Measurements from ENCODE around the gene AMOTL1.
A peak's percentile ranks its signal among the peaks of the same experiment; 100 is the strongest.

The AMOTL1 gene

DNA sequence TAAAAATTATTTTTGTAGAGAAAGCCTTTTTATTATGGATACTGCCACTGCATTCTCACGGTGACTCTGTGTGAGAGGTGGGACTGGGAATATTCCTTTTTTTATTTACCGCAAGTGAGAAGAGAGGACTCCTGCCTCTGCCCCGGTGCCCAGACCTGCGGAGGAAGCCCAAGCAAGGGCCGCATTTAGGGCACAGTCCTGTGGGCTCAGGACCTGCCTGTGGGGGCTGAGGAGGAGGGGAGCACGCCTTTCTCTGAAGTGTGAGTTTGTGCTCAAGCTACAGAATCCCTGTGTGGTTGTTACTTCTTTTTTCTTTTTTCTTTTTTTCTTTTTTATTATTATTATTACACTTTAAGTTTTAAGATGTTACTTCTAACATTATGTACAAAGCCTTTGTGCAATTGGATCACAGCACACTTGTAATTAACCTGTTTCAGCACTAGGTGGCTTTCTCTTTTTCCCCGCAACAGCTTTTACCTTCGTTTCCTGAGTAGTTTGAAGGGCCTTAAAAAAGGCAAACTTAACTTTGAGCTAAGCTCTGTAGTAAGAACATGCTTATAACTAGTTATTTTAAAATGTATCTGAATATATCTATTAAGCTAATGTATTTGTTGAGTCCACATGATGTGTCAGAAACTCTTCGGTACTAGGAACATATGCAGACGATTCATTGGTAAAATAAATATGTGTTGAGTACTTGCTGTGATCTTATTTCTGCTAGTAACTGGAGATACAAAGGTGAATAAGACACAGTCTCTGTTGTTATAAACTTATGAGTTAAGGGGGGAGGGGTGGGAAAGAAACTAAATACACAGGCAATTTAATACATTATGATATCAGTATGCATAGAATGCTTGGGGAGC is 18.3 kb downstream of the AMOTL1 start:
- TF ChIP-seq, protein P1, sequence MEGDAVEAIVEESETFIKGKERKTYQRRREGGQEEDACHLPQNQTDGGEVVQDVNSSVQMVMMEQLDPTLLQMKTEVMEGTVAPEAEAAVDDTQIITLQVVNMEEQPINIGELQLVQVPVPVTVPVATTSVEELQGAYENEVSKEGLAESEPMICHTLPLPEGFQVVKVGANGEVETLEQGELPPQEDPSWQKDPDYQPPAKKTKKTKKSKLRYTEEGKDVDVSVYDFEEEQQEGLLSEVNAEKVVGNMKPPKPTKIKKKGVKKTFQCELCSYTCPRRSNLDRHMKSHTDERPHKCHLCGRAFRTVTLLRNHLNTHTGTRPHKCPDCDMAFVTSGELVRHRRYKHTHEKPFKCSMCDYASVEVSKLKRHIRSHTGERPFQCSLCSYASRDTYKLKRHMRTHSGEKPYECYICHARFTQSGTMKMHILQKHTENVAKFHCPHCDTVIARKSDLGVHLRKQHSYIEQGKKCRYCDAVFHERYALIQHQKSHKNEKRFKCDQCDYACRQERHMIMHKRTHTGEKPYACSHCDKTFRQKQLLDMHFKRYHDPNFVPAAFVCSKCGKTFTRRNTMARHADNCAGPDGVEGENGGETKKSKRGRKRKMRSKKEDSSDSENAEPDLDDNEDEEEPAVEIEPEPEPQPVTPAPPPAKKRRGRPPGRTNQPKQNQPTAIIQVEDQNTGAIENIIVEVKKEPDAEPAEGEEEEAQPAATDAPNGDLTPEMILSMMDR (IDR thresholded peaks at IDR 0.05; ENCODE audit: borderline replicate concordance, extremely low read depth, low read length, poor library complexity, severe bottlenecking), result peak; percentile 60
- TF ChIP-seq EZH2 (IDR thresholded peaks at IDR 0.05; ENCODE audit: borderline replicate concordance, low read depth, low read length, severe bottlenecking), result no peak
- no peak overlapping the region for H3K27ac ChIP-seq (ENCODE audit: low read length)
- no peaks in the 10 kb centered on the region for H4K20me1 ChIP-seq (ENCODE audit: insufficient read depth, low read length)
- no peak overlapping the region for H3K9ac ChIP-seq (ENCODE audit: low read depth, low read length)
- DNase-seq (no peak), ATAC-seq (ENCODE audit: insufficient read depth, low read depth) (0 out of 3 replicates have a peak, but pooled peaks have one; percentile 48)
- H3K79me2 ChIP-seq (ENCODE audit: insufficient read depth, low read length), result no peaks in the 10 kb centered on the region
- no peak overlapping the region for H2AFZ ChIP-seq (ENCODE audit: low read depth, low read length)
- no peaks in the 10 kb centered on the region for H3K27me3 ChIP-seq (ENCODE audit: insufficient read depth, low read length, poor library complexity)
- H3K4me1 ChIP-seq (ENCODE audit: insufficient read depth, low read length), result no peaks in the 10 kb centered on the region
- no peaks in the 10 kb centered on the region for H3K9me3 ChIP-seq (ENCODE audit: insufficient read depth, low read length, severe bottlenecking)
- no peak overlapping the region for H3K4me2 ChIP-seq (ENCODE audit: insufficient read depth, low read length)
- H3K36me3 ChIP-seq (ENCODE audit: insufficient read depth, low read length), result no peaks in the 10 kb centered on the region
- no peak overlapping the region for H3K4me3 ChIP-seq (ENCODE audit: low read depth in 1 of 2, low read length in 2 of 2)

DNA sequence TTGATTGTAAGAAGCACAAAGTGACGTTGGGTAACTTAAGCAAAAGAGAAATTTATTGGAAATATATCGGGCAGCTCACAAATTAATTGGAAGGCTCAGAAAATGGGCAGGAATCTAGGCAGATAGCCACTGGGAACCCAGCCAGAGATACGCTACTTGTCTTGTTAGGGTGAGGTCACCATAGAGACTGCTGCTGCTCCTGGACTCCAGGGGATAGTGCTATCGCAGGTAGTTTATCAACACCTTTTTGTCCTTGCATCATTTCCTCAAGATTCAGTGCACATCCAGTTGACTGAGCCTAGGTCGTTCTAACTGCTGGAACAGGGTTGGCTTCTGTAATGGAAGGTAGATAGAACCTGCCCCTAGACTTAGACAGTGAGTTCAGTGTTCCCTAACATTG is 19.6 kb downstream of the AMOTL1 start:
- no peak for ATAC-seq (ENCODE audit: insufficient read depth, low read depth)
- Histone ChIP-seq H3K27ac (ENCODE audit: low read length) (no peak overlapping the region), H4K20me1 (ENCODE audit: insufficient read depth, low read length) (no peaks in the 10 kb centered on the region), H3K79me2 (ENCODE audit: insufficient read depth, low read length) (no peaks in the 10 kb centered on the region), H3K9ac (ENCODE audit: low read depth, low read length) (no peak overlapping the region), H3K4me3 (ENCODE audit: low read depth in 1 of 2, low read length in 2 of 2) (no peak overlapping the region), H2AFZ (ENCODE audit: low read depth, low read length) (no peak overlapping the region), H3K27me3 (ENCODE audit: insufficient read depth, low read length, poor library complexity) (no peaks in the 10 kb centered on the region), H3K9me3 (ENCODE audit: insufficient read depth, low read length, severe bottlenecking) (no peaks in the 10 kb centered on the region), H3K4me1 (ENCODE audit: insufficient read depth, low read length) (no peaks in the 10 kb centered on the region), H3K36me3 (ENCODE audit: insufficient read depth, low read length) (no peaks in the 10 kb centered on the region), H3K4me2 (ENCODE audit: insufficient read depth, low read length) (no peak overlapping the region)
- TF ChIP-seq, protein P1 (IDR thresholded peaks at IDR 0.05; ENCODE audit: borderline replicate concordance, extremely low read depth, low read length, poor library complexity, severe bottlenecking), result no peak
- no peak for TF ChIP-seq EZH2 (IDR thresholded peaks at IDR 0.05; ENCODE audit: borderline replicate concordance, low read depth, low read length, severe bottlenecking)
- no peak for DNase-seq

DNA sequence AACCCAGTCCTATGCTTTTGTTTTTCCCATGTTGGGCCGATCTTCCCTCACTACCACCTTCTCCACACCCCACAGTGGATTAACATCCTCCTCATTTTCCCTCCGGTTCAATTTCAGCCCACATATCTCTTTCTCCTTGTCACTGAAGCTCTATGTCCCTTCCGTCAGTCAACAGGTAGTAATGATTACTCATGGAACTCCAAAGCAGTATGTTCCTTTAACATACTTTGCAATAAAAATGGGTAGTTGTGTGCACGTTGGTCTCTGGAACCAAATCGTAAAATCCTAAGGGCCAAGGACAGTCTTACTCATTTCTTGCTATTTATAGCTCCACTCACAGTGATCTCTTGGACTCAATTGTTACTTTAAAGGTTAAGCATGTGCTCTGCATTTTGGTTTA is 20.2 kb downstream of the AMOTL1 start:
- H3K4me2 ChIP-seq (ENCODE audit: insufficient read depth, low read length), result no peak overlapping the region
- H3K9me3 ChIP-seq (ENCODE audit: insufficient read depth, low read length, severe bottlenecking), result no peaks in the 10 kb centered on the region
- no peak overlapping the region for H3K9ac ChIP-seq (ENCODE audit: low read depth, low read length)
- ATAC-seq (ENCODE audit: insufficient read depth, low read depth) (no peak), DNase-seq (no peak)
- H4K20me1 ChIP-seq (ENCODE audit: insufficient read depth, low read length), result no peaks in the 10 kb centered on the region
- no peaks in the 10 kb centered on the region for H3K79me2 ChIP-seq (ENCODE audit: insufficient read depth, low read length)
- no peak overlapping the region for H3K4me3 ChIP-seq (ENCODE audit: low read depth in 1 of 2, low read length in 2 of 2)
- H3K27ac ChIP-seq (ENCODE audit: low read length), result no peak overlapping the region
- no peaks in the 10 kb centered on the region for H3K4me1 ChIP-seq (ENCODE audit: insufficient read depth, low read length)
- no peak overlapping the region for H2AFZ ChIP-seq (ENCODE audit: low read depth, low read length)
- no peaks in the 10 kb centered on the region for H3K36me3 ChIP-seq (ENCODE audit: insufficient read depth, low read length)
- H3K27me3 ChIP-seq (ENCODE audit: insufficient read depth, low read length, poor library complexity), result no peaks in the 10 kb centered on the region
- no peak for TF ChIP-seq EZH2 (IDR thresholded peaks at IDR 0.05; ENCODE audit: borderline replicate concordance, low read depth, low read length, severe bottlenecking)
- TF ChIP-seq, protein P1 (IDR thresholded peaks at IDR 0.05; ENCODE audit: borderline replicate concordance, extremely low read depth, low read length, poor library complexity, severe bottlenecking), result no peak
